Measurements from ENCODE around the gene SFT2D3.

SFT2D3 gene

GRCh38 chr2:127754186-127754585, 52.9 kb downstream of the SFT2D3 start:
- no peak for DNase-seq
